Ammon's horn (tissue), 1 donor: ENCODE data around the gene ARPC1B.
A peak's percentile ranks its signal among the peaks of the same experiment; 100 is the strongest.

Experiments
- DNase-seq: peaks from one replicate; pipeline ENCODE4 v3.0.0-alpha.2; 2016; ENCODE audit warnings: low spot score

ARPC1B gene

DNA sequence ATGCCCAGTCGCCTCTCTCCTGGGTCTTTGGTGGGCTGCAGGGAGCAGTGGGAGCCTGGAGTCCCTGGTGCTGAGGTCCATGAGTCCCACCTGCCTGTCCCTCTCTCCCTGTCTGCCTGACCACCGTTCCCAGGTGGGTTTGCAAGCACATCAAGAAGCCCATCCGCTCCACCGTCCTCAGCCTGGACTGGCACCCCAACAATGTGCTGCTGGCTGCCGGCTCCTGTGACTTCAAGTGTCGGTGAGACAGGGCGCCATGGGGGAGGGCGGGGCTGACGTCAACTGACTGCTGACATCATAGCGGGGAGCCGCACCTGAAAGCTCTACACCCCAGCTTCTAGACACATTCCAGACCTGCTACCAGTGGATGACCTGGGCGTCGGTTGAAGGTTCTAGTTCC lies 15.2 kb downstream of the ARPC1B start:
- no peak for DNase-seq

DNA sequence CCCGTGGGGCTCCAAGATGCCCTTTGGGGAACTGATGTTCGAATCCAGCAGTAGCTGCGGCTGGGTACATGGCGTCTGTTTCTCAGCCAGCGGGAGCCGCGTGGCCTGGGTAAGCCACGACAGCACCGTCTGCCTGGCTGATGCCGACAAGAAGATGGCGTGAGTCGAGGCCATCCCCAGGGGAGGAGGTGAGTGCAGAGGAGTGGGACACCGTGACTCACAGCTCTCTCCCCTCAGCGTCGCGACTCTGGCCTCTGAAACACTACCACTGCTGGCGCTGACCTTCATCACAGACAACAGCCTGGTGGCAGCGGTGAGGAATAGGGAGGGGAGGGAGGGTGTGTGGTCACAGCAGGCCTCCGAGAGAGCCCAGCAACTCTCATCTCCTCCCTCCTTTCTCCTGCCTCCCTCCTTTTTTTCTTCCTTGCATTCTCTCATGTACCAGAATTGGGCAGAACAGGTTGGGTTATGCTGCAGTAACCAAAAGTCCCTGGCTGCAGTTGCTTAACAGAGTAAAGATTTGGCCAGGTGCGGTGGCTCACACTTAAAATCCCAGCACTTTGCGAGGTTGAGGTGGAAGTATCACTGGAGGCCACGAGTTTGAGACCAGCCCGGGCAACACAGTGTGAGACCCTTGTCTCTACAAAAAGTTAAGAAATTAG lies 16.5 kb downstream of the ARPC1B start:
- DNase-seq, result no peak

DNA sequence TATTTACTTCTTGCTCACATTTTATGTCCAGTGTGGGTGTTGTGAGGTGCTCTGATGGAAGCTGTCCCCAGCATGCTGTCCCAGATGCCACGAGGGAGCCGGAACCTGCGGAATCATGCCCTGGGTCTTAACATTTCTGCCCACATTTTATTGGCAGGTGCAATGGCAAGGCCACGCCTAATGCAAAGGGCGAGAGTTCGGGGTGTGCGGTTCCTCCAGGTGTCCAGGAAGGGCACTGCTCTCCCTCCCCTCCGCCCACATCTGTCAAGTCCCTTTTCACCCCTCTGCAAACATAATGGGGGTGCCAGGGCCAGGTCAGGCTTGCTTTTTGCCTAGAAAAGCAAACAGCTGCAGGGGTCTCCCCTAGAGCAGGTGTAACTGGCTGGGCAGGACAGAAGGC lies 17.5 kb downstream of the ARPC1B start:
- DNase-seq, result no peak

DNA sequence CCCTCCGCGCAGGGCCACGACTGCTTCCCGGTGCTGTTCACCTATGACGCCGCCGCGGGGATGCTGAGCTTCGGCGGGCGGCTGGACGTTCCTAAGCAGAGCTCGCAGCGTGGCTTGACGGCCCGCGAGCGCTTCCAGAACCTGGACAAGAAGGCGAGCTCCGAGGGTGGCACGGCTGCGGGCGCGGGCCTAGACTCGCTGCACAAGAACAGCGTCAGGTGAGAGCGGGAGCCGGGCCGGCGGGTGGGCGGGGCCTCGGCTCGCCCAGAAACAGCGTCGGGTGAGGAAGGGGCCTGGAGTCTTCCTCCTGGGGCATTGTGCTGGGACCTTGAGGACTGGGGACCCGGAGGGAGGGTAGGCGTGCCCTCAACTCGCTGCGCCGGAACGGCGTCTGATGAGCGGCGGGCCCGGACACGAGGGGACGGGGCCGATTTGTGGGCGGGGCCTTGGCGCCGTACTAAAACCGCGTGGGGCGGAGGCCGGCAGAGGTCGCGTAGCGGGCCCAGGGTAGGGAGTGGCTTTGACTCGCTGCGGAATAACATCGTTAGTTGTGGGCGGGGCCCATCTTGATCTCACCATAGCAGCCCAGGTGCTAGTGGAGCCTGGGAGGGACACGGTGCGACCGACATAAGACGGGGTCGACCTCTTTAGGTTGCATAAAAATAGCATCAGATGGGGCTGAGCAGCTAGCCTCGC lies 18.3 kb downstream of the ARPC1B start:
- no peak for DNase-seq

DNA sequence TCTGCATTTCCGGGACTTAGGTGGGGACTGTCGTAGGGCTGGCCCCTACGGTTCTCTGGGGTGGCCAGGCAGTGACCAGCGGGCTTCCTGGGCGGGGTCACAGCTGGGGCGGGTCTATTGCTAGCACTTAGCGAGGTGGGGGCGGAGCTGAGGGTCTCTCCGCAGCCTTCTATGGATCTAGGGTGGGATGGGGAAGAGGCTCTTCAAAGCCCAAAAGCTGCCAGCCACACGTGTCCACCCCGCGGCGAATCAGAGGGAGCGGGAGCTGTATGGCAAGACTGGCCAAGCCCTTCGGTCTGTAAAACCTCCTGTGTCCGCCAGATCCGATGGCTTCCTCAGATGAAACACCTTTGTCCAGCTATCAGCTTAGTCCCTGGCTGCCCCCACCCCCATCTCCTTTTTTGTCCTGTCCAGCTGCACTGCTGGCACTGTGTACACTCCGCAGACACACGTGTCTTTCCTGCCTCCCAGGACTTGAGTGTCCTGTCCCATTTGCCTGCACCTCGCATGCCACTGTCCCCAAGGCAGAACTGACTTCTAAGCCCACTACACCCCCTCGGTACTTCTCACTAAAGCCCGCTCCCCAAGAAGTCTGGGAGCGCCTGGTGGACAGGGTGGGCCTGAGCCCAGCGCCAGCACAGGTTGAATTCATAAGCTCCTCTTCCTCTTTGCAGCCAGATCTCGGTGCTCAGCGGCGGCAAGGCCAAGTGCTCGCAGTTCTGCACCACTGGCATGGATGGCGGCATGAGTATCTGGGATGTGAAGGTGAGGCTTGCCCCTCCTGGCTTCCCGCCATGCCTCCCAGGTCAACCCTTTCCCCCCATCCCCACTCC lies 19.0 kb downstream of the ARPC1B start:
- DNase-seq, result no peak

DNA sequence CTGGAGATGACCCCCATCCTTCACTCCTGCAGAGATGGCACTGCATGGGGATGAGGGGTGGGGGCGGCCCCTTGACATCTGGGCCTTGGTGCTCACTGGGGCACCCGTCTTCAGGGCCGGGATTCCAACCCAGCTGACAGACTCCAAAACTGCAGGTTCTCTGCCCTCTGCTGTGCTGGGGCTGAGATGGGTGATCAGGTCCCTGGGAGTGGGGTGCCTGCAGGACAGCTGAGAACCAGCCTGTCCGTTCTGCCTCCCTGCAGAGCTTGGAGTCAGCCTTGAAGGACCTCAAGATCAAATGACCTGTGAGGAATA lies 19.6 kb downstream of the ARPC1B start:
- DNase-seq, result no peak

DNA sequence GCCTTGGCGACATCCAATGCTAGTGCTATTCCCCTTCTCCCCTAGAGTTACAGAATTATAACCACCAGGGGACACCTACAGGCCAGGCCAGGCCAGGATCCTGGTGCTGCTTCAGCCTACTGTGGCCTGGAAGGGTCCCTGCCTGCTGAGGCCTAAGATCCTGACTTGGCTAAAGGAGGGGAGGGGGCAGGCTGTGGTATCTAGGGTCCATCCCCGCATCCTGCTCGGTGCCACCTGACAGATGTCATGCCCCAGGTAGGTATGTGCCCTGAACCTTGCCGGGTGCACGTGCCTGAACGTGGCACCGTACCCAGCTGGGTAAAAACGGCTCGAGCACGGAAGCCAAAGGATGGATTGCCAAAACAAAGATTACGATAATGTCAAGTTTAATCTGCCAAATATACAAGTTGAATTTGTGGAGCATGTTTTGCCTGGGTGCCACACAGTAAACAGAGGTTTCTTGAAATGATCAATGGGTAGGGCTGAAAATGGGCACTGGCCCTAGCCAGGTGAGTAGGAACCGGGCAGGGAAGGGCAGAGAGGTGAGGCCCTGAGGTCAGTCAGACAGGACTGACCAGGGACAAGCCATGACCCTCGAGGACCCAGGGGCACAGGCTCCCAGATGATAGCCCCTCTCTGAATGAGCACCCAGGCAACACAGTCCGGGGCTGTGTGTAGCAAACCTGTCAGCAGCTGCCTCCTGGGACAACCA lies 21.2 kb downstream of the ARPC1B start:
- no peak for DNase-seq

DNA sequence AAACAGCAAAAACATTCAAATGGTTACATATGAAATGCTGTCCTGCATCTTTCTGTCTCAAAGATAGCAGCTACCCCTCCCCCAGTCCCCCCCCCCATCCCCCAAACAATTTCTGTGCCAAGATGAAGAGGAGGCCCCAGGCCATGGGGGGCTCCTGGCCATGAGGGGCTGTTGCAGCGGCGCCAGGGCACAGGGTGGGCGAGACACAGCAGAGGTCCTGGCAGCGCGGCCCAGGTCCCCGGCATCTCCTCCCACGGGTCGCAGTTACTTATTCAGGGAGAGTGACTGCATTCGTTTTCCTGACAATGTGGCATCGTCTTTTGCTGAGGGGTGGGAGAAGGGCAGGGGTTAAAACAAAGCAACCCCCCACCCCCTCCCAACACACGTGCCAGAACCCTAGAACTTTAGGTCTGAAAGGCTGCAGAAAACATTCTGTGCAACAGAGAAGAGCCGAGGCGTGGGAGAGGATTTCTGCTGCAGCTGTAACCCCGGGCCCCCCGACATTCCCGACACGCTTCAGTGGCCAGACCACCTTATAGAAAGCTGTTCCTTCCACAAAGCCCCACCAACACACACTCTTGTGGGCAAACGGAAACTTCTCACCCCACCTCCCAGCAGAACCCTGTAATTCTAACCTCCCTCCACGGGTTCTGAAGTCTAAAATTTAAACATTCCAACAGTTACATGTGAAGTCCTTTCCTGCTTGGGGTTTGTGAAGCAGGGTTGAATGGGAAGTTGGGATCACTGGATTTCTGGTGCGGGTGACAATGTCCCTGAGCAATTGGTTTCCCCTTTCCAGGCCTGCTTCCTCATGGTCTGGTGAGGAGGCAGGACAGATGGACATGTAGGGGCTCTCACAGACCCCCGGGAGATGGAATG lies 22.1 kb downstream of the ARPC1B start:
- DNase-seq, result no peak

DNA sequence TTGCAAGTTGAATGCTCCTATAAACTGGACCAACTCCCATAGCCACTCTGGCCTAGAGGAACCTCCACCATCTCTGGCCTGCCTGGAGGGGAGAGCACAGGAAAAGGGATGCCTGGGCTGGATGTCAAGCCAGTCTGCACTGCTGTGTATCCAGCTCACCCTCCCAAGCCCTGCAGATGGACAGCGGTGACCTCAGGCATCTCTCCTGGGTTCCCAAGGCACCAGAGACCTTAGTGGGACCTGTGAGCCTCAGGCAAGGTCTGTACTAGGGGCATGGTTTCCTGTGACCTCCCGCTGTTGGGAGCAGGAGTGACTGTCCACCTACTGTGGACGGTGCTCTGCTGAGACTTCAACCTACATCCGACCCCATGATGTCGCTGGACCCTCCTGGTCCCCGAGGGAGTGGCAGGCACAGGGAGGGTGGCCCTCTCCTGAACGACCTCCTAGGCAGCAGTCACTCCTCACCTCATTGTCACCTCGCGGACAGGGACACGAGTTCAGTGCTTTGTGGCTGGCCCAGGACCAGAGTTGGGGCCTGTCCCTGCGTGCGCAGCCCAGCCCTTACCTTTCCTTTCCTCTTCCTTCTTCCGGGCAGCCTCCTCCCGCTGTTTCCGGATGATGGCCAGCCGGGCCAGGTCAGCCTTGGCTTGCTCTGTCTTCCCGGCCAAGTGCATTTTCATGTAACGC lies 22.9 kb downstream of the ARPC1B start:
- DNase-seq, result no peak

DNA sequence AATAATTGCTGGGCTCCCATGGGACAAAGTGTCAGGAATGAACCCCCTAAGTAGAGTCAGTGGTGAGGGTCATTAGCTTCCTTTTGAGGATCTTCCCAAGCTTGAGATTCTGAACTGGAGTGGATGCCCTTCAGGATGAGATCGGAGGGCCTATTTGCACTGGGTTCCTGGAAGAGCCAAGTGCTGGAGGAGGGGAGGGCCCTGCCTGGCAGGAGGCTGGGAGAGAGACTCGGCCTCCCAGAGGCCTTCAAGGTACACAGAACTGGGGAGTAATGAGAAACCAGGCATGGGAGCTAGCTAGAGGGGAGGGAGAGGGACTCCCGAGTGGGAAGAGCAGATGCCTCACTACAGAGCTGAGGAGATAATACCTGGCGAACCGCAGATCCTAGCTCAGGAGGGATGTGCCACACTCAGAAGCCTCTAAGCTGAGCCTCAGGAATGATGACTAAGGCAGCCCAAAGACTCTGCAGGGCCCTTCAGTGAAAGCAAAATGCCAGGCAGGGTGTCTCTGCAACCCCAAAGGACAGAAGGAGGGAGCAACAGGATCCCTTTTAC lies 24.4 kb downstream of the ARPC1B start:
- no peak for DNase-seq

DNA sequence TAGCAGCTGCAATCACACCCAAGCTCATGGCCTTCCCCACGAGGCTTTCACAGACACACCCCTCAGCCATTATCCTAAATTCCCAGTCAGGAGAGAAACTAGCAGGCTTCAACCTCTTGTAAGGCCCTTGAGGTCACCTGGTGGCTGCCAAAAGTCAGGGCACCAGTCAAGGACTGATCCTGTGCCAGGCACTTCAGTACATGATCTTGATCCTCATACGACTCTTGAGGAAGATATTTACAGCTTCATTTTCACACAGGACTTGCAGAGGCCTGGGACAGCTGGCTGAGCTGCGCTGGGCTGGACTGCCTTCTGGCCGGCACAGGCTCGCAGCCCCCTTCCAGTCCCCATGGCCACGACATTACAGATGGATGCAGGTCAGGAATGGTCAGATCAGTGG lies 25.1 kb downstream of the ARPC1B start:
- no peak for DNase-seq

DNA sequence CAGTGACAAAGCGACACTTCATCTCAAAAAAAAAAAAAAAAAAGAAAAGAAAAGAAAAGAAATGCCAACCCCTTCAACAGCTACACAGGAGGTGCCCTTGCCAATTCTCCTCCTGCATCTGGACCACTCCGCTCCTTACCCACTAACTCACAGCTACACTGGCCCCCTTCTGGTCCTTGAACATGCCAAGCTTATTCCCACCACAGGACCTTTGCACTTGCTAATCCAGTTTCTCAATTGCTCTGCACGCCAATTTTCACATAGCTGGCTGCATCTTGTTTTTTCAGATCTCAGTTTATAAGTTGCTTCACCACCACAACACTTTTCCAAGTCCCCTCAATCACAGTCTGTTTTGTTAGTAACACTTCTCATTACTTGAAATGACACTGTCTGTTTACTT lies 28.3 kb downstream of the ARPC1B start:
- no peak for DNase-seq

DNA sequence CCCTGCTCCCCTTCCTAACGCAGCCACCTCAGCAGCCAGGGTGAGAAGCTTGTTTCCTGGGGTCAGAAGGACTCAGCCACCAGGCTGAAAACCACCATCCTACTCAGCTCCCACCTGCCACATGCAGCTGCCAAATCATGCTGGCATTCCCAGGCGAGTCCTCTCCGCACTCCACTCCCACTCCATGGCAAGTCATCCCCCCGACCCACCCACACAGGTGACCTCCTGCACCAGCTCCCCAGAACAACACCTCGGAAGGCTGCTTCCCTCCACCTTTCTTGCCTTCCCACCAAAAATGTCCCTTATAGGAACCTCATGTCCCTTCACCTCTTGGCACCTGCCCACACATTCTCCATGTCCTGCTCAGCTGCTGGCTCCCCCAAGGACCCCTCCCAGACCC lies 29.2 kb downstream of the ARPC1B start:
- DNase-seq, result no peak

DNA sequence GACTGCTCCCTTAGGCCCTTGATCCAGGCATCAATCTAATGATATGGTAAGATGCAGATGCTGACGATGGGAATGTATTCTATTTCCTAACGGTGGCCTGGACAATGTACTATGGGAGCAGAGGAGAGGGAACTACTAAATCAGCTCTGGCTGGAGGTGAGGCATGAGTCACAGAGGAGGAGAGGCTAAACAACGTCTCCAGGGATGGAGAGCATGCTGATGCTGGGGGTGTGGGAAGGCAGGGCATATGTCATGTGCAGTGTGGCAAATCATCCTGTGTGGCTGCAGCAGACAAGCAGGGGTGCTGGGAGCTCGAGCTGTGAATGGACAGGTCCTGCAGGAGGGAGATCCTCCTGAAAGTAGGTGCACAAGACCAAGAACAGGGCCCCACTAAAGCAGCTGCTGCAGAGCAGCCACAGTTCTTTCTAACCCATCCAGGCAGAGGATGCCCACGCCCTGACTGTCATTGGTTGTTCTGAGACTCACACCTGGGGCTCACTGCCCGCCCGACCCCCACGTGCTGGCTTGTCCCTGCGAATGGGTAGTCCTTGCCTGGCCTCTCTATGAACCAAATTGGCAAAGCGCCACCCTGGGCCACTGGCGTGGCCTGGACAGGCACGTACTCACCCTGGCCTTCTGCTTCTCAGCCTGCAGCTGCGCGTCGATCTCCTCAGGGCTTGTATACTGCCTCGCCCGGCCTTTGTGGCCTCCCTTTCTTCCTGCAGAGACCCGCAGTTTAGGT lies 29.9 kb downstream of the ARPC1B start:
- no peak for DNase-seq

DNA sequence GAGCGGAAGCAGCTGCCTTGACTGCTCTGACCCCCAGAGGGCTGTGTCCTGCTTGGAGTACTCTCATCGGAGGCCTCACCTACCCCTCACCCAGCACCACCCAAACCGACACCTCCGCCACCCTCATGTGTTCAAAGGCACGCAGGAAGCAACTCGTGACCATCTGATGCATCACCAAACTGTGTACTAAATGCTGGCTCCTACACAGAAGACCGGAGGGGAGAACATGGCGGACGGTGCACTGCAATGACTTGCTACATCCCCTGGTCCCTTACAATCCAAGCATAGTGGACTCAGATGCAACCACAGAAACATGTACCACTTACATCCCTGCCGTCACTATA lies 30.4 kb downstream of the ARPC1B start:
- no peak for DNase-seq

DNA sequence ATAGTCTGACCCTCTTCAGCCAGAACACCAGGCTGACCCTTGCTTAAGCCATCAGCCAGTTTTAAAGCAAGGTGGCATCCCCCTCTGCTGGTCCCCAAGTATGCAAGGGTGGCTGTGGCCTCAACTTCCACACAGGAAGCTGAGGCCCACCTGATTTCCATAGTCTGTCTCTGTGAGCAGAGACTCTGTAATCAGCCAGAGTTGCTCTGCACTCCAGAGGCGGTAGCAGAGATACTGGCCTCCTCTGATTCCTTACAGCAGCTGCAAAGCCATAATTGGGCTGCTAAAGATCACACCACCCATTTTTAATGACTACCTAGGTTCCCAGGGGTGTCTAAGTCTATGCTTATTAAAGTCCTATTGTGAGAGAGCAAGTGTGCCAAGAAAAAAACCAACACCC lies 32.0 kb downstream of the ARPC1B start:
- DNase-seq, result no peak

DNA sequence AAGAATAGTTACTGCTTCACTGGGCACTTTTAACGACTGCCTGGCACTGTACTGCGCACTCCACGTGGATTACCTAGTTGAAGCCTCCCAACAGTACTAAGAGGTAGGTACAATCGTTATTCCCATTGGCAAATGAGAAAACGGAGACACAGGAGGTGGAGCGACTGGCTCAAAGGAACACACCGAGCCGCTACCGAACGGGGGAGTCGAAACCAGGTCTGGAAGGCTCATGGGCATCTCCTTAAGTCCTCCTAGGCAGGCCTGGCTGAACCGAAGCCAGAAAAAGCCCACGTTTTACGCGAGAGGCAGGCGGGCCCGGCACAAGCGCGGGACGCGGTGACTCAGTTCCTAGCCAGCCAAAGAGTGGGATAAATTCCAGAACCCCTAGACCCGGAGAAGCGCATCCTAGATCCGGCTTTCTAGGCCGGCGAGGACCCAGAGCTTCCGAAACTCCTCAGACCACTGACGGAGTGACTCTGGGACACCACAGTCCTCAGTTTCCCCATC lies 33.4 kb downstream of the ARPC1B start:
- DNase-seq, result peak; percentile 42

DNA sequence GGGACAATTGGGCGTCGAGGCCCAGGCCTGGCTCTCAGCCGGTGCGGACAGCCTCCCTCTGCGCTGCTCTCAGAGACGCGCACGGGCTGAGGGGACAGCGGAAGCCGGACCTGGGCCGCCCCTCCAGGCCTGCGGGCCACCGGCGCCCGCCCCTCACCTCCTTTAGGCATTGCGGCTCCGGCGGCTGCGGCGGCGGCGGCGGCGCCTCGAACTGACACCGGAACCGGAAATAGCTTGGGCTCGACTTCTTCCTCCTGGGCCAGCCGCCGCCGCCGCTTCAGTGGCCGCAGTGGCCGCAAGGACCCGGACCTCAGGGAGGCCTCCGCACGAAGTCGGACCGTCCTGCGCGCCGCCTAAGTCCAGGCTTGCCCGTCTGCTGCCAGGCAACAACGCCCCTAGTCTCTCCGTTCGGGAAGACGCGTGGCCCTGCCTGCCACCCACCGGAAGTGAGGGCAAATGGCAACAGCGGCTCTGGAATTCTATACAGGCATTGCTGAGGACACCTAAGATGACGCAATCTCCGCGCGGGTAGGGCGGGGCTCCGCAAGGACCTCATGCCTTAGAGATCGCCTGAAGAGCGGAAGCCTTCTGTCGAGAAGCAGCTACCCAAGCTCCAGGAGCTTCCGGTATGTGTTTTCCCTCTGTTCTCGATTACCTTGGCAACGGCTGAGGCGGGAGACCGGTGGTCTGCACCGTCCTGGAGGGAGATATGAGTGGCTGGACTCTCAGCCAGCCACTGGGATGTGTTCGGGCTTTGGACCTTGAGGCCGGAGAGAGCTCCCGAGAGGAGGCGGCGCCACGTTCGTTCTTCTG lies 34.1 kb downstream of the ARPC1B start, which contains the start of the genes BUD31 and PDAP1:
BUD31 (plus strand) TSS at position 591 of the 813 bp plus-strand sequence. CDS start 2,124 bp downstream, outside the sequence.
PDAP1 (minus strand) TSS at position 219 of the 813 bp plus-strand sequence; CDS start at position 170, 49 bp downstream.
- peak; percentile 96 for DNase-seq

DNA sequence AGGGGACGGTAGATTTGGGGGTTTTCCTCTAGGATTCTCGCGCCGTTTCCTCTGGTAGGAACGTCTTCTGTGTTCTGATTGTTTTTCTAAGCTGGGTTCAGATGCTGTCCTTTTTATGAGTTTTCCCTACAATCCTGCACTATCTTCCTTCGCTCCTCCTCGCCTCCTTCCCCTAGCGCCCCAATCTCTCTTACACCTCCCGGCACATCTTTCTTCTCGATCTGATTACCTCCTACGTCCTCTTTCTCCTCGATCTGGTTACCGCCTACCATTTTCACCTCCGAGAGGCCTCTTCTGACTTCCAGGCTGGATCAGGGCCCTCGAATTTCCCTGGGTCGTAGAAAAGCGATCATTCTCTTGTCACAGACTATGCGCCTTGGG lies 34.7 kb downstream of the ARPC1B start:
- DNase-seq, result no peak
